PC-3 (cell line): Measurements from ENCODE around the gene IRF3. TPM values are rescaled to one million over a fixed set of nuclear protein-coding genes. Genes with fewer than 3 reads are reported as not detected.

Experiments
- ATAC-seq: fragments of 200-7000 bp; cut with Tn5 transposase; 2 replicates; pipeline ENCODE4 v1.9.1; 2020; ENCODE audit warnings: mild to moderate bottlenecking, moderate library complexity
- BruUV-seq: library from RNA; stranded (reverse); fragments of 400-500 nt; replicated peaks from 2 replicates; lab custom pipeline; 2021; lab: Mats Ljungman, UMichigan
- CTCF ChIA-PET: fragments of 300-600 bp; sonication (Branson Sonifier 250); formaldehyde crosslinking; loops from one replicate; lab custom pipeline; 2022; ENCODE audit warnings: antibody characterized with exemption; lab: Charles Lee
- POLR2A ChIA-PET: fragments of 300-600 bp; sonication (Branson Sonifier 250); formaldehyde crosslinking; loops from one replicate; lab custom pipeline; 2022; ENCODE audit warnings: antibody characterized with exemption; ENCODE audit not compliant: unreplicated experiment; lab: Charles Lee
- DNase-seq: peaks from one replicate; pipeline ENCODE4 v3.0.0-alpha.2; 2015
- H2AFZ ChIP-seq: fragments of 300-600 bp; sonication (generic); 2 replicates; pipeline ENCODE4 v1.6.0; 2016; ENCODE audit warnings: antibody characterized with exemption, low read length
- H3F3A ChIP-seq: fragments of 300-600 bp; sonication (generic); one replicate; pipeline ENCODE4 v1.6.0; 2017; ENCODE audit warnings: antibody characterized with exemption, low read length, control low read depth, mild to moderate bottlenecking; ENCODE audit not compliant: unreplicated experiment
- H3K27ac ChIP-seq: fragments of 300-600 bp; sonication (generic); 2 replicates; pipeline ENCODE4 v1.5.1; 2016; ENCODE audit warnings: mild to moderate bottlenecking, low read length
- H3K27me3 ChIP-seq: fragments of 300-600 bp; sonication (generic); 2 replicates; pipeline ENCODE4 v1.6.1; 2016; ENCODE audit warnings: low read length, mixed read lengths
- H3K36me3 ChIP-seq: fragments of 300-600 bp; sonication (generic); 2 replicates; pipeline ENCODE4 v1.6.1; 2016; ENCODE audit warnings: low read depth, mixed run types, low read length, mixed read lengths
- H3K4me1 ChIP-seq: fragments of 300-600 bp; sonication (generic); 2 replicates; pipeline ENCODE4 v1.5.1; 2016; ENCODE audit warnings: low read length; ENCODE audit not compliant: insufficient read depth
- H3K4me2 ChIP-seq: fragments of 300-600 bp; sonication (generic); 2 replicates; pipeline ENCODE4 v1.6.0; 2016; ENCODE audit warnings: low read length
- H3K4me3 ChIP-seq: fragments of 300-600 bp; sonication (generic); 2 replicates; pipeline ENCODE4 v1.5.1; 2016; ENCODE audit warnings: mild to moderate bottlenecking, low read length, mixed read lengths
- H3K79me2 ChIP-seq: fragments of 300-600 bp; sonication (generic); 2 replicates; pipeline ENCODE4 v1.6.1; 2017; ENCODE audit warnings: low read length, mixed read lengths
- H3K9ac ChIP-seq: fragments of 300-600 bp; sonication (generic); 2 replicates; pipeline ENCODE4 v1.6.0; 2016; ENCODE audit warnings: mild to moderate bottlenecking, low read length
- H3K9me2 ChIP-seq: fragments of 300-600 bp; sonication (generic); replicated peaks from 2 replicates; pipeline ENCODE4 v1.6.1; 2016; ENCODE audit warnings: mixed run types, low read length, mixed read lengths
- H3K9me3 ChIP-seq: fragments of 300-600 bp; sonication (generic); 2 replicates; pipeline ENCODE4 v1.6.1; 2016; ENCODE audit warnings: low read length, mixed read lengths
- H4K20me1 ChIP-seq: fragments of 300-600 bp; sonication (generic); 2 replicates; pipeline ENCODE4 v1.6.1; 2016; ENCODE audit warnings: low read length, mixed read lengths
- EZH2 ChIP-seq: fragments of 300-600 bp; sonication (generic); IDR thresholded peaks from one replicate; pipeline ENCODE4 v1.6.1; 2017; ENCODE audit warnings: antibody characterized with exemption, mild to moderate bottlenecking, low read length; ENCODE audit not compliant: unreplicated experiment
- EZH2phosphoT487 ChIP-seq: fragments of 300-600 bp; sonication (generic); IDR thresholded peaks from 2 replicates; pipeline ENCODE4 v1.6.1; 2018; ENCODE audit warnings: mild to moderate bottlenecking, antibody characterized with exemption, low read length, borderline replicate concordance
- intact Hi-C: fragments of 100-400 bp; cut with micrococcal nuclease; formaldehyde crosslinking; loops from 2 replicates; pipeline ENCODE4 v1.9.0; 2023
- total RNA-seq: library from RNA; depleted of rRNA; stranded (reverse); fragments of >200 nt; gene quantifications from 2 replicates; pipeline ENCODE4 v1.2.3, GENCODE V29; 2014
- TF ChIP-seq, protein P1 (sequence below): fragments of 300-600 bp; sonication (generic); conservative IDR thresholded peaks from 2 replicates; pipeline ENCODE4 v1.5.1; 2017; ENCODE audit warnings: antibody characterized with exemption, low read depth, mild to moderate bottlenecking, low read length

IRF3 gene
- total RNA-seq, 1 experiment from 2014 or later: 236 TPM

- DNase-seq (peak; percentile 86), ATAC-seq (peak; percentile 57)
- TF ChIP-seq, protein P1, sequence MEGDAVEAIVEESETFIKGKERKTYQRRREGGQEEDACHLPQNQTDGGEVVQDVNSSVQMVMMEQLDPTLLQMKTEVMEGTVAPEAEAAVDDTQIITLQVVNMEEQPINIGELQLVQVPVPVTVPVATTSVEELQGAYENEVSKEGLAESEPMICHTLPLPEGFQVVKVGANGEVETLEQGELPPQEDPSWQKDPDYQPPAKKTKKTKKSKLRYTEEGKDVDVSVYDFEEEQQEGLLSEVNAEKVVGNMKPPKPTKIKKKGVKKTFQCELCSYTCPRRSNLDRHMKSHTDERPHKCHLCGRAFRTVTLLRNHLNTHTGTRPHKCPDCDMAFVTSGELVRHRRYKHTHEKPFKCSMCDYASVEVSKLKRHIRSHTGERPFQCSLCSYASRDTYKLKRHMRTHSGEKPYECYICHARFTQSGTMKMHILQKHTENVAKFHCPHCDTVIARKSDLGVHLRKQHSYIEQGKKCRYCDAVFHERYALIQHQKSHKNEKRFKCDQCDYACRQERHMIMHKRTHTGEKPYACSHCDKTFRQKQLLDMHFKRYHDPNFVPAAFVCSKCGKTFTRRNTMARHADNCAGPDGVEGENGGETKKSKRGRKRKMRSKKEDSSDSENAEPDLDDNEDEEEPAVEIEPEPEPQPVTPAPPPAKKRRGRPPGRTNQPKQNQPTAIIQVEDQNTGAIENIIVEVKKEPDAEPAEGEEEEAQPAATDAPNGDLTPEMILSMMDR: no peak
- TF ChIP-seq EZH2 (no peak), EZH2phosphoT487 (no peak)
- intact Hi-C loops: no loop called here
- no peak overlapping the region for H3K4me3 ChIP-seq
- H3K9ac ChIP-seq: no peak overlapping the region
- no peaks in the 10 kb centered on the region for H3K27me3 ChIP-seq
- peaks cover 21% of the 10 kb centered on the region for H3K4me1 ChIP-seq
- H3K4me2 ChIP-seq: no peak overlapping the region; the same call in 1 of the 2 replicates
- no peaks in the 10 kb centered on the region for H3F3A ChIP-seq
- H3K27ac ChIP-seq: no peak overlapping the region
- no peaks in the 10 kb centered on the region for H3K79me2 ChIP-seq
- no TSS peak for BruUV-seq
- H3K36me3 ChIP-seq: no peaks in the 10 kb centered on the region
- no peak overlapping the region for H2AFZ ChIP-seq
- no peaks in the 10 kb centered on the region for H3K9me2 ChIP-seq
- ChIA-PET POLR2A (no interaction called here), CTCF (no interaction called here)
- H3K9me3 ChIP-seq: no peaks in the 10 kb centered on the region
- H4K20me1 ChIP-seq: no peaks in the 10 kb centered on the region
Measured at GRCh38 chr19:49712397-49712859, 46.8 kb upstream of the IRF3 start.

GRCh38 chr19:49710372-49710951, 44.8 kb upstream of the IRF3 start:
- TF ChIP-seq EZH2phosphoT487: no peak
- TF ChIP-seq EZH2: no peak
- TF ChIP-seq, protein P1: no peak
- POLR2A ChIA-PET: interaction anchor here (0.5 kb wide), 1 partner anchor 138 kb away, joined by 8 read pairs; no protein-coding TSS in a partner anchor

GRCh38 chr19:49705919-49706318, 40.3 kb upstream of the IRF3 start:
- Histone ChIP-seq H3F3A (no peaks in the 10 kb centered on the region), H3K9me3 (no peaks in the 10 kb centered on the region), H3K9me2 (no peaks in the 10 kb centered on the region), H3K27me3 (no peaks in the 10 kb centered on the region), H3K4me3 (no peak overlapping the region), H2AFZ (no peak overlapping the region), H3K79me2 (no peaks in the 10 kb centered on the region), H3K36me3 (no peaks in the 10 kb centered on the region), H3K4me1 (peaks cover 7% of the 10 kb centered on the region; the same call in 1 of the 2 replicates), H3K9ac (no peak overlapping the region), H3K27ac (no peak overlapping the region), H4K20me1 (no peaks in the 10 kb centered on the region), H3K4me2 (no peak overlapping the region)
- TF ChIP-seq, protein P1: no peak
- ChIA-PET POLR2A (no interaction called here), CTCF (no interaction called here)
- no peak for DNase-seq
- BruUV-seq: no TSS peak
- intact Hi-C loops: no loop called here
- no peak for ATAC-seq

More at GRCh38 chr19:49710372-49710951, 44.8 kb upstream of the IRF3 start:
- ATAC-seq (peak; percentile 46), DNase-seq (peak; percentile 72)
- no peaks in the 10 kb centered on the region for H3K36me3 ChIP-seq
- CTCF ChIA-PET: no interaction called here
- no peaks in the 10 kb centered on the region for H3K27me3 ChIP-seq
- no peaks in the 10 kb centered on the region for H3K9me2 ChIP-seq
- H3F3A ChIP-seq: no peaks in the 10 kb centered on the region
- H4K20me1 ChIP-seq: no peaks in the 10 kb centered on the region
- H3K9ac ChIP-seq: no peak overlapping the region
- H3K4me2 ChIP-seq: no peak overlapping the region
- no peaks in the 10 kb centered on the region for H3K9me3 ChIP-seq
- intact Hi-C loops: no loop called here
- H3K79me2 ChIP-seq: no peaks in the 10 kb centered on the region
- no TSS peak for BruUV-seq
- no peak overlapping the region for H3K4me3 ChIP-seq
- H2AFZ ChIP-seq: peak overlapping the region; percentile 64
- H3K27ac ChIP-seq: no peak overlapping the region
- peaks cover 21% of the 10 kb centered on the region for H3K4me1 ChIP-seq
